Measurements from ENCODE around the gene TNRC6A. TPM values are rescaled to one million over a fixed set of nuclear protein-coding genes. Genes with fewer than 3 reads are reported as not detected.
"Not testable (repeated sequence)": the region's sequence is repeated elsewhere in the genome, so short reads cannot be mapped to it uniquely, and the experiment has no call there.

Gene TNRC6A
- polyA plus RNA-seq, 3 donors, result 10.0 to 17.7 (median 16.0) TPM

GRCh38 chr16:24749310-24749709 lies 19.9 kb downstream of the TNRC6A start:
- no peak overlapping the region for H3K27ac ChIP-seq (ENCODE audit: low read depth, low read length)

- 82 to 98% (median 96%) methylated on average over 5 of the region's 5 CpGs for WGBS, 3 donors
- H3K27ac ChIP-seq (ENCODE audit: low read depth, low read length), result not testable (repeated sequence)
These were observed 20.4 kb downstream of the TNRC6A start for GRCh38 chr16:24749872-24750271.

GRCh38 chr16:24753000-24753399 lies 23.5 kb downstream of the TNRC6A start:
- no peak overlapping the region for H3K27ac ChIP-seq (ENCODE audit: low read depth, low read length)

- H3K27ac ChIP-seq (ENCODE audit: low read depth, low read length), result no peak overlapping the region
- 74 to 91% (median 88%) methylated on average over 3 of the region's 3 CpGs for WGBS, 3 donors
These were observed 24.0 kb downstream of the TNRC6A start for GRCh38 chr16:24753437-24753836.

- 60 to 88% (median 73%) methylated on average over 2 of the region's 2 CpGs for WGBS, 3 donors
- H3K27ac ChIP-seq (ENCODE audit: low read depth, low read length), result no peak overlapping the region
These were observed 25.1 kb downstream of the TNRC6A start for GRCh38 chr16:24754543-24754942.

- H3K27ac ChIP-seq (ENCODE audit: low read depth, low read length), result no peak overlapping the region
- 58 to 93% (median 92%) methylated on average over 3 of the region's 3 CpGs for WGBS, 3 donors
These were observed 25.9 kb downstream of the TNRC6A start for GRCh38 chr16:24755201-24755874.

- 94 to 96% (median 95%) methylated on average over 2 of the region's 2 CpGs for WGBS, 3 donors
- H3K27ac ChIP-seq (ENCODE audit: low read depth, low read length), result no peak overlapping the region
These were observed 28.9 kb downstream of the TNRC6A start for GRCh38 chr16:24758373-24758772.

- no peak overlapping the region for H3K27ac ChIP-seq (ENCODE audit: low read depth, low read length)
- 86 to 99% (median 96%) methylated on average over 2 of the region's 2 CpGs for WGBS, 3 donors
These were observed 29.6 kb downstream of the TNRC6A start for GRCh38 chr16:24759006-24759405.

GRCh38 chr16:24761526-24761925 lies 32.1 kb downstream of the TNRC6A start:
- H3K27ac ChIP-seq (ENCODE audit: low read depth, low read length), result no peak overlapping the region
- WGBS, 3 donors, result 63 to 88% (median 72%) methylated on average over 6 of the region's 6 CpGs

- H3K27ac ChIP-seq (ENCODE audit: low read depth, low read length), result no peak overlapping the region
- 80 to 92% (median 84%) methylated on average over 2 of the region's 2 CpGs for WGBS, 3 donors
These were observed 35.5 kb downstream of the TNRC6A start for GRCh38 chr16:24764916-24765315.

- WGBS, 3 donors, result 88 to 94% (median 94%) methylated on average over 3 of the region's 3 CpGs
- H3K27ac ChIP-seq (ENCODE audit: low read depth, low read length), result no peak overlapping the region
These were observed 36.6 kb downstream of the TNRC6A start for GRCh38 chr16:24766057-24766456.

- 80 to 91% (median 88%) methylated on average over 5 of the region's 5 CpGs for WGBS, 3 donors
- H3K27ac ChIP-seq (ENCODE audit: low read depth, low read length), result no peak overlapping the region
These were observed 40.4 kb downstream of the TNRC6A start for GRCh38 chr16:24769806-24770205.

- whole genome bisulfite sequencing, 3 donors, result 74 to 89% (median 88%) methylated on average over 5 of the region's 5 CpGs
- no peak overlapping the region for H3K27ac ChIP-seq (ENCODE audit: low read depth, low read length)
These were observed 41.8 kb downstream of the TNRC6A start for GRCh38 chr16:24771132-24771778.

- WGBS, 3 donors, result 67 to 77% (median 75%) methylated on average over 1 of the region's 1 CpG
- H3K27ac ChIP-seq (ENCODE audit: low read depth, low read length), result no peak overlapping the region
These were observed 42.3 kb downstream of the TNRC6A start for GRCh38 chr16:24771779-24772157.

GRCh38 chr16:24773771-24774427 lies 44.4 kb downstream of the TNRC6A start:
- 84 to 93% (median 92%) methylated on average over 4 of the region's 4 CpGs for WGBS, 3 donors
- no peak overlapping the region for H3K27ac ChIP-seq (ENCODE audit: low read depth, low read length)

GRCh38 chr16:24774510-24774909 lies 45.1 kb downstream of the TNRC6A start:
- no peak overlapping the region for H3K27ac ChIP-seq (ENCODE audit: low read depth, low read length)
- WGBS, 3 donors, result 94 to 100% (median 96%) methylated on average over 1 of the region's 1 CpG

- no peak overlapping the region for H3K27ac ChIP-seq (ENCODE audit: low read depth, low read length)
These were observed 46.0 kb downstream of the TNRC6A start for GRCh38 chr16:24775455-24775854.

- 63 to 79% (median 72%) methylated on average over 12 of the region's 12 CpGs for WGBS, 3 donors
These were observed 47.2 kb downstream of the TNRC6A start for GRCh38 chr16:24776501-24777220.

GRCh38 chr16:24778671-24779070 lies 49.2 kb downstream of the TNRC6A start:
- whole genome bisulfite sequencing, 3 donors, result 69 to 76% (median 74%) methylated on average over 1 of the region's 1 CpG
- H3K27ac ChIP-seq (ENCODE audit: low read depth, low read length), result no peak overlapping the region

More at GRCh38 chr16:24776501-24777220, 47.2 kb downstream of the TNRC6A start:
- no peak overlapping the region for H3K27ac ChIP-seq (ENCODE audit: low read depth, low read length)

Data from adipose tissue (tissue), 3 donors.